Right lobe of liver (tissue), 6 donors: Measurements from ENCODE around the gene DNAJC16. TPM values are rescaled to one million over a fixed set of nuclear protein-coding genes. Genes with fewer than 3 reads are reported as not detected.
A peak's percentile ranks its signal among the peaks of the same experiment; 100 is the strongest.

ENCODE experiments used
- ATAC-seq, 4 donors: fragments of 200-7000 bp; cut with Tn5 transposase; one replicate each; pipeline ENCODE4 v1.9.1; 2020; ENCODE audit warnings: mild to moderate bottlenecking in 4 of 4, moderate library complexity in 4 of 4
- DNase-seq, 3 donors: peaks; one replicate each; pipeline ENCODE4 v3.0.0-alpha.2; 2020
- H3K27ac ChIP-seq, 3 donors: fragments of 200-600 bp; one replicate each; pipeline ENCODE4 v1.8.0; 2022
- H3K27me3 ChIP-seq, 2 donors: fragments of 200-600 bp; one replicate each; pipeline ENCODE4 v1.8.0; 2022
- H3K36me3 ChIP-seq, 4 donors: fragments of 200-600 bp; sonication (generic) in 1 of 4; one replicate each; pipeline versions ENCODE4 v1.5.1 to v1.8.0; 2017 to 2022; ENCODE audit warnings: control low read depth in 1 of 4
- H3K4me1 ChIP-seq, 4 donors: fragments of 200-600 bp; sonication (generic) in 1 of 4; one replicate each; pipeline versions ENCODE4 v1.5.1 to v1.8.0; 2017 to 2022; ENCODE audit warnings: control low read depth in 1 of 4
- H3K4me3 ChIP-seq, 3 donors: fragments of 200-600 bp; one replicate each; pipeline ENCODE4 v1.8.0; 2022
- H3K9me3 ChIP-seq, 4 donors: fragments of 200-600 bp; sonication (generic) in 1 of 4; one replicate each; pipeline versions ENCODE4 v1.5.1 to v1.8.0; 2017 to 2022; ENCODE audit warnings: control low read depth in 1 of 4
- CTCF ChIP-seq, 4 donors: fragments of 200-600 bp in 3 of 4; fragments of 450-650 bp in 1 of 4; IDR thresholded peaks; one replicate each; pipeline versions ENCODE4 v1.5.1 to v1.8.0; 2016 to 2022; ENCODE audit warnings: antibody characterized with exemption in 4 of 4, mild to moderate bottlenecking in 2 of 4
- POLR2A ChIP-seq: fragments of 450-650 bp; IDR thresholded peaks from one replicate; pipeline ENCODE4 v1.6.1; 2017; ENCODE audit warnings: antibody characterized with exemption, mild to moderate bottlenecking
- WGBS: methylation state at CpG from one replicate; pipeline ENCODE4 v1.1.6; 2018; ENCODE audit warnings: low coverage, low lambda C conversion rate; ENCODE audit not compliant: insufficient coverage; ENCODE audit errors: missing lambda C conversion rate; 5-methylcytosine and 5-hydroxymethylcytosine counted together
- intact Hi-C, 2 donors: fragments of 100-400 bp; cut with DNase I; formaldehyde crosslinking; loops; one replicate each; pipeline versions ENCODE4 v1.11.2 to v1.14.1; 2022
- total RNA-seq, 6 experiments: library from RNA; depleted of rRNA in 2 of 6; stranded (reverse); fragments of >200 nt in 2 of 6; fragmentation: NEBNext Ultra II Directional in 3 of 6; extraction: Animal tissue kit (Norgen Biotek cat#: 25700) in 3 of 6; gene quantifications; one replicate each; pipeline versions ENCODE4 v1.1.0 to v1.2.4, GENCODE V29; 2016 to 2023
- donor health status: DM: no; HTN: yes; CAD: no.
- donor health status: DM: no; HTN: no; CAD: no.
- donor health status: DM: no; HTN: no; CAD: no.
- donor health status: DM: no; HTN: yes; CAD: no.
- donor health status: DM: no; HTN: yes; CAD: no.

The DNAJC16 gene
- total RNA-seq, 6 experiments from 2014 or later = 8.4 to 15.0 (median 11.9) TPM

- Histone ChIP-seq H3K27me3 (no peaks in the 10 kb centered on the region), H3K36me3 (peaks cover 0 to 61% (median 31%) of the 10 kb centered on the region in 4 donors), H3K9me3 (no peaks in the 10 kb centered on the region), H3K27ac (no peak overlapping the region), H3K4me3 (no peak overlapping the region), H3K4me1 (no peaks in the 10 kb centered on the region)
- no peak for TF ChIP-seq POLR2A
- TF ChIP-seq CTCF (IDR thresholded peaks at IDR 0.05) = no peak
- 89% methylated on average over 18 of the region's 18 CpGs for WGBS
- DNase-seq (no peak), ATAC-seq (peak in 1 of 4 donors; percentile 27)
- intact Hi-C loops = no loop called here
Measured at GRCh38 chr1:15568387-15569073, 41.9 kb downstream of the DNAJC16 start.

GRCh38 chr1:15570861-15571260 is 44.2 kb downstream of the DNAJC16 start:
- TF ChIP-seq CTCF (IDR thresholded peaks at IDR 0.05) = no peak
- TF ChIP-seq POLR2A = no peak
- H3K4me3 ChIP-seq = no peak overlapping the region
- H3K4me1 ChIP-seq = peaks cover 0 to 17% (median 8%) of the 10 kb centered on the region in 4 donors
- WGBS = 64% methylated on average over 1 of the region's 1 CpG
- intact Hi-C loops = no loop called here
- no peaks in the 10 kb centered on the region for H3K27me3 ChIP-seq
- no peak overlapping the region for H3K27ac ChIP-seq
- no peaks in the 10 kb centered on the region for H3K9me3 ChIP-seq
- no peak for DNase-seq
- ATAC-seq = no peak
- peaks cover 0 to 42% (median 21%) of the 10 kb centered on the region in 4 donors for H3K36me3 ChIP-seq

- DNase-seq (no peak), ATAC-seq (no peak)
- Histone ChIP-seq H3K4me1 (peaks cover 0 to 17% (median 8%) of the 10 kb centered on the region in 4 donors), H3K36me3 (peaks cover 0 to 38% (median 17%) of the 10 kb centered on the region in 4 donors), H3K27me3 (no peaks in the 10 kb centered on the region), H3K4me3 (no peak overlapping the region), H3K9me3 (no peaks in the 10 kb centered on the region), H3K27ac (no peak overlapping the region)
- no peak for TF ChIP-seq POLR2A
- no peak for TF ChIP-seq CTCF (IDR thresholded peaks at IDR 0.05)
- intact Hi-C loops = no loop called here
Measured at GRCh38 chr1:15571266-15571665, 44.6 kb downstream of the DNAJC16 start.

GRCh38 chr1:15573477-15573876 is 46.8 kb downstream of the DNAJC16 start:
- H3K36me3 ChIP-seq = peaks cover 0 to 16% (median 8%) of the 10 kb centered on the region in 4 donors
- H3K4me1 ChIP-seq = peaks cover 0 to 17% (median 8%) of the 10 kb centered on the region in 4 donors
- H3K9me3 ChIP-seq = no peaks in the 10 kb centered on the region
- no peak overlapping the region for H3K27ac ChIP-seq
- H3K27me3 ChIP-seq = no peaks in the 10 kb centered on the region
- TF ChIP-seq POLR2A (no peak), CTCF (IDR thresholded peaks at IDR 0.05) (no peak)
- intact Hi-C loops = no loop called here
- ATAC-seq (no peak), DNase-seq (no peak)
- 87% methylated on average over 9 of the region's 9 CpGs for WGBS
- H3K4me3 ChIP-seq = no peak overlapping the region
